Measurements from ENCODE around the gene RMDN3. TPM values are rescaled to one million over a fixed set of nuclear protein-coding genes. Genes with fewer than 3 reads are reported as not detected.

RMDN3 gene
- total RNA-seq, 1 experiment from 2014 or later, result 19.3 TPM

GRCh38 chr15:40747685-40748631, 7.1 kb downstream of the RMDN3 start:
- no peak for DNase-seq (ENCODE audit: low spot score)

DNA sequence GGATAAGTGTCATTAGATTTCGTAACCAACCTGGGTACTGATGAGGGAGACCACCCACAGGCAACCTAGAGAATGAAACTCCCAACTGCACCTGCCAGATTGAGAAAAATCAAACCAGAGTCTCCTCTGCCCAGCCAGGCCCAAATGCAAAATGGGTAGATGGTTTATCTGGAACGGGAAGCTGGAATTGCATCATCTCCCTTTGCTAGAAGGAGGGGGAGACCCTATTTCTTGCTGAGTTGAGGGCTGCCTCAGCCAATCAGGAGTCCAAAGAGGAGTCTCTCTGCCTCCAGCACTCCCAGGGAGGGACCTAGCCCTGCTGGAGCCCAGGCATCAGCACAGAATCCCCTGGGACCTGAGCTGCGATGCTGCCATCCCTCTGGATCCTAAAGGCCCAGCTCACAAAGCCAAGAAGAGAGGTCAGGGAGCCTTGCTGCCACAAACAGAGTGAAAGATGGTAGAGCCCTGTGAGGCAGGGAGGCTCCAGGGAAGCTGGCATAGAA, 8.1 kb downstream of the RMDN3 start:
- no peak for DNase-seq (ENCODE audit: low spot score)

- DNase-seq (ENCODE audit: low spot score), result no peak
Observed at GRCh38 chr15:40744815-40745152, 10.3 kb downstream of the RMDN3 start.

DNA sequence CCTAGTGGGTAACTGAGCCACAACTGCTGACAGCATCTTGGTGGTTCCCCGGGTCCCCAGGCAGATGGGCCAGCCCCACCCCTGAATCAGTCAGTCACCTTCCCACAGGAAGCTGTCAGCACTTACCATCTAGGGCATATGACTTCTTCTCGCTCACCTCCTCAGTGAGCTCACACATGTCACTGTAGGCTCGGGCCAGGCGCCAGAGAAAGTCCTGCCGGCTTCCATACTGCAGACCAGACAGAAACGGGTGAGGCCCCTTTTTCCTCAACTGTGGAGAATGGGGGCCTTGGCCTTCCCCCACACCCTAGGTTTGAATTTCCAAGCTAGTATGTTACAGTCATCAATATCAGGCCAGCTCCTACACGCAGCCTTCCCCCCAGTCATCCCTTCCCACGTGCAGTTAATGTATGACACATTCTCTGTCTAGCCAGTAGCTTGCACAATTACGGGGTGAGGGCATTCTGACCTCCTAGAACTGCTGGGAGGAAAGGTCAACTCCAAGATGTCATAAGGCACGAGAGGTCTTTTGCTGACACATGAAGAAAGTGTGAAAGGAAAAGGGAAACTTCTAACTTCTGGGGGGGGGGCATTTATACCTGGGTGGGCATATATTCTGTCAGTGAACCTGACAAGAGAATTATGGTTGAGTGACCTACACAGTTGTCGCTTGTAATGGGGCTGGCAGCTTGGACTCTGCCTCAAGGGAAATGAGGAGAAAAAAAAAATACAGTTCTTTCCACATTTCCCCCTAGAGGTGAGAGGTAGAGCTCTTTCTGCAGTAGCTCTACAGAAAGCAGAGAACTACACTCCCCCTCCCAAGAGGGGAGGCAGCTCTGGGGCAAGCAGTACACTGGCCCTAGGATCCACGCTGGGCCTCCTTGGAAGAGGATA, 10.9 kb downstream of the RMDN3 start:
- DNase-seq (ENCODE audit: low spot score), result no peak

DNA sequence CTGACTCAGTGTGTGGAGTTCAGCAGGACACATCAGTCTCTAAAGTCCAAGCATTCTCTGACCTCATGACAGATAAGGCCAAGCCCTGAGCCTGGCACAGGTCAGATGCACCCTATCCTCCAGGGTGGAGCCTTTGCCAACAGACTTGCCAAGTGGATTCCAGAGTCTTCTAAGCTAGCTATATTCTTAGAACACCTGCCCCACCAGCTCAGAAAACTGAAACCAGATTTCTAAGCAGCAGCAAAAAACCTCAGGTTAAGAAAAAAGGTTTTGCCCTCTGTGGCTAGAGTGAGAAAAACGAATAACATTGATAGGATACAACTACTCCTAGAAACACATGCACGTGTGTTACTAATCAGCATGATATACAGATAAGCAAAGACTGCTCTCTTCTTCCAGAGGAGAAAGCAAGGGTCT, 11.6 kb downstream of the RMDN3 start:
- no peak for DNase-seq (ENCODE audit: low spot score)

DNA sequence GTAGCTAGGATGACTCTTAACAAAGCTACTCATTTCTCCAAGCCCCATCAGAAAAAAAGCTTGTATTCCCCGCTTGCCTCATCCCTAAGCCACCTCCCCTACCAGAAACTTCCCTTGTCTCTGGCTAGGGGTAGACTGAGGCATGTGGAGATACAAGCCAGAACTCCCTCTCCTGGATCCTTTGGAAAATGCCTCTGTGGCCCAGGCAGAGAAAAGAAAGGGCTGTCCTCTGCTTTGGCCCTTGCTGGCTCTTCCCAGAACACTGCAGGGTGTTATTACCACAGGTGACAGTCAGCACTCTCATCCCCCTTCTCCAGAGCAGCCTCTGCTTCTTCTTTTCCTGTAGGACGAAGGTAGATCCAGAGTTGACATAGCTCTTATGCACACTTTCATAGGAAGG, 15.2 kb downstream of the RMDN3 start:
- DNase-seq (ENCODE audit: low spot score), result no peak

- no peak for DNase-seq (ENCODE audit: low spot score)
Observed at GRCh38 chr15:40739047-40739446, 16.0 kb downstream of the RMDN3 start.

DNA sequence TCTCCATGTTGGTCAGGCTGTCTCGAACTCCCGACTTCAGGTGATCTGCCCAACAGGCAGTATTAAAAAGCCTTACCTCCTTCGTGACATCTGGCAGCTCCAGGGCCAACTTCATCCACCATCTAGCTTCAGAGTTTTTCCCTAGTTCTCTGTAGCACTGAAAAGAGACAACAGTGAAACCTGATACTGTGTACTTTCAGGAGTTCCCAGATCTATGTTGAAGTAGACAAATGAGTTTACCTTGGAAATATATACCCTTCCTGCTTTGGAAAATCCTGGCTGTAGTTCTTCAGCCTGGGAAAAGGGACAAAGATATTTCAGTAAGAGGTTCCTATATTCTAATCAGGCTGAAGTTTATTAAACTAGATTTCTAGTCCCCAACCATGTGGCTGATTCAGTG, 18.0 kb downstream of the RMDN3 start:
- no peak for DNase-seq (ENCODE audit: low spot score)

DNA sequence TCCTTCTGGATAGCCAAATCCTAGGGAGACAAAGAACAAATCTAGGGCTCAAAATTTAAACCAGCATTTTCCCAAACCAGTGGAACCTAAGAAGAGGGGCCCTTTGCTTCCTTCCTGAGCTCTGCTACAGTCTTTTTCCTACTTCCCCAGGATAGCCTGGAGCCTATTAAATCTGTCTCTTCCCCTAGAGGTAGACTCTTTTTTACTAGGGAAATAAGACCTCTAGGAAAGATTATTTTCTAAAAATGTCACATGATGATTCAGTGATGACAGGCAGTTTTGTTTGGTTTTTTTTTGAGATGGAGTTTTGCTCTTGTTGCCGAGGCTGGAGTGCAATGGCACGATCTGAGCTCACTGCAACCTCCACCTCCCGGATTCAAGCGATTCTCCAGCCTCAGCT, 18.5 kb downstream of the RMDN3 start:
- DNase-seq (ENCODE audit: low spot score), result no peak

GRCh38 chr15:40731034-40731433, 24.0 kb downstream of the RMDN3 start:
- no peak for DNase-seq (ENCODE audit: low spot score)

GRCh38 chr15:40723919-40724318, 31.1 kb downstream of the RMDN3 start:
- DNase-seq (ENCODE audit: low spot score), result no peak

GRCh38 chr15:40722934-40723333, 32.1 kb downstream of the RMDN3 start:
- DNase-seq (ENCODE audit: low spot score), result no peak

GRCh38 chr15:40722354-40722753, 32.7 kb downstream of the RMDN3 start:
- DNase-seq (ENCODE audit: low spot score), result no peak

DNA sequence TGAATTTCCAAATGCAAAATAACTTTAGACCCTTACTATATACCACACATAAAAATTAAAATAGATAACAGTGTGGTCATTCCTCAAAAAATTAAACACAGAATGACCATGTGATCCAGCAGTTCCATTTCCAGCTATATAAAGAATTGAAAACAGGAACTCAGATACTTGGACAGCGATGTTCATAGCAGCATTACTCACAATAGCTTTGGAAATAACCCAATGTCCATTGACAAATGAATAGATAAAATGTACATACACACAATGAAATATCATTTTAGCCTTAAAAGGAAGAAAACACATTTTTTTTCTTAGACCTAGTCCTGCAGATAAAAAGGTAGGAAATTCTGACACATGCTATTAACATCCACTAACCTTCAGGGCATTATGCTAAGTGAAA, 33.4 kb downstream of the RMDN3 start:
- DNase-seq (ENCODE audit: low spot score), result no peak

DNA sequence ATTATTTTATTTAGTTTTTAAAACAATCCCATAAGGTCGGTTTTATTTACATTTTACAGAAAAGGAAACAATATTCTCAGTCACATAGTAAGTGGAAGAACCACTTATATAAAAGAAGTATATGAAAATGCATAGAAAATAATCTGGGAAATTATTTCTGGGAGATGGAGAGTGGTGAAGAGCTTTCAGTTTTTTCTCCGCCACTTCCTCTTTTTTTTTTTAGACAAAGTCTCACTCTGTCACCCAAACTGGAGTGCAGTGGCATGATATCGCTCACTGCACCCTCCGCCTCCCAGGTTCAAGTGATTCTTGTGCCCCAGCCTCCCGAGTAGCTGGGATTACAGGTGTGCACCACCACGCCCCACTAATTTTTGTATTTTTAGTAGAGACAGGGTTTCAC, 38.9 kb downstream of the RMDN3 start:
- DNase-seq (ENCODE audit: low spot score), result no peak

DNA sequence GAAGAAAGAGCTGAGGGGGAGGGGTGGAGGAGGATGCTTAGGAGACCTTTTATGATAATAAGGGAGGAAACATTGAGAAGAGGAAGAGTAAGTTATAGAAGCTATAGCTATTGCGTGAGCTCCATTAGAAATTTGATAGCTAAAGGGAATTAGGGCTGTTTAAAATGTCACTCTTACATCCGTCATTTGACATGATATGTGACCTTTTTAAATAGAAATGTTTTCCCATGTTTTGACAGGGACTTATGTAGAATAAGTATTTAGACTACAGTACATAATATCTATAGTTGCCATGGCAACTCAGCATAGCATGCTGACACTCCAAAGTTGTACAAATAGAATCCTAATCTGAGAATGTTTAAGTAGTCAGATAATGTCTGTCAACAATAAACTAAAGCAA, 40.9 kb downstream of the RMDN3 start:
- DNase-seq (ENCODE audit: low spot score), result no peak

DNA sequence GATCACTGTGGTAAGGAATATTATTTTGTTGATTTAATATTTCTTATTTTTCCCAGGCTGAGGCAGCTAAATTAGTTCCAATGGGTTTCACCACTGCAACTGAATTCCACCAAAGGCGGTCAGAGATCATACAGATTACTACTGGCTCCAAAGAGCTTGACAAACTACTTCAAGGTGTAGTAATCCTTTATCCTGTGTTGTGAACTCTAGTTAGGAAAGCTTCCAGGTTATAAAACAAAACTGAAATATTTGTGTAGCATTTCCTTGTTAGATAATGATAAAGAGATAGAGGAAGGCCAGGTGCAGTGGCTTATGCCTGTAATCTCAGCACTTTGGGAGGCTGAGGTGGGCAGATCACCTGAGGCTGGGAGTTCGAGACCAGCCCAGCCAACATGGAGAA, 48.9 kb downstream of the RMDN3 start:
- DNase-seq (ENCODE audit: low spot score), result no peak

GRCh38 chr15:40702077-40702476, 53.0 kb downstream of the RMDN3 start:
- no peak for DNase-seq (ENCODE audit: low spot score)

GRCh38 chr15:40697916-40698315, 57.1 kb downstream of the RMDN3 start:
- no peak for DNase-seq (ENCODE audit: low spot score)

DNA sequence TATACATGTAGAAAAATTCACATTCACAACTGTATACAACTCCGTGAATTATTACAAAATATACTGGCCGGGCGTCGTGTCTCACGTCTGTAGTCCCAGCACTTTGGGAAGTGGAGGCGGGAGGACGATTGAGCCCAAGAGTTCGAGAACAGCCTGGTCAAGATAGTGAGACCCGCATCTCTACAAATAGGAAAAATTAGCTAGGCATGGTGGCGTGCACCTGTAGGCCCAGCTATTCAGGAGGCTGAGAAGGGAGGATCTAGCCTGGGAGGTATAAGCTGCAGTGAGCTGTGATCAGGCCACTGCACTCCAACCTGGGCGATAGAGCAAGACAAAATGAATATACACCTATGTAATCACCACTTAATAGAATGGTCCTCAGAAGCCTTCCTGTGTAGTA, 58.8 kb downstream of the RMDN3 start:
- DNase-seq (ENCODE audit: low spot score), result no peak

DNA sequence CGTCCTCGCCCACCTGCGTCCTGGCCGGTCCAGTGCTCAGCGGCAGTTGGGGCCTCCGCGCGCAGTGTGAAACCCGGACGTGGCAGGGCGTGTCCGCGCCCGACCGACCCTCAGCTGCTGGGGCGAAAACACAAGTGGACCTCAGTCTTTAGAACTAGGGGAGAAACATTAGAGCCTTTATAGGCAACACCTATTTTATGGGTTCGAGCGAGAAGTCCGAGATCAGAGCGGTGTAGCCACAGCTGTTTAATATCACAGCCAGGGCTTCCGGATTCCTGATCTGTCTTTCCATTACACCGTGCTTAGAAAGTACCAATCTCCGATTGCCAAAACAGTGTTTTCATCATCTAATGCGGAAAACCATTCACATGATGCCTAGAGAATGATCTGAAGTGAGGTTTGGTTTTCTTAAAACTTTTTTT, 59.6 kb downstream of the RMDN3 start:
- peak; percentile 13 for DNase-seq (ENCODE audit: low spot score)

- peak; percentile 84 for DNase-seq (ENCODE audit: low spot score)
Observed at GRCh38 chr15:40694688-40695468, 60.2 kb downstream of the RMDN3 start, which contains the start of gene RAD51. TSS of gene RAD51 (plus strand) at chr15:40695174. CDS start at chr15:40698759, 3,585 bp downstream.

All from A172 (cell line).